ENCODE measurements around the gene GRWD1.

The GRWD1 gene

GRCh38 chr19:48454150-48454730, 8.5 kb downstream of the GRWD1 start (continued):
- no peak for TF ChIP-seq ZNF280C (tag by site-specific recombination; IDR thresholded peaks at IDR 0.05)
- no peak for TF ChIP-seq REST (tag by site-specific recombination; IDR thresholded peaks at IDR 0.05)
- no peak for TF ChIP-seq MEIS1 (CRISPR knock-in tag; IDR thresholded peaks at IDR 0.05; ENCODE audit: borderline replicate concordance)
- TF ChIP-seq ZNF707 (tag by site-specific recombination; IDR thresholded peaks at IDR 0.05), result no peak
- TF ChIP-seq ZNF658 (tag by site-specific recombination; IDR thresholded peaks at IDR 0.05), result no peak
- TF ChIP-seq ZNF837 (tag by site-specific recombination; IDR thresholded peaks at IDR 0.05), result no peak
- no peak for TF ChIP-seq PRDM2 (tag by site-specific recombination; IDR thresholded peaks at IDR 0.05; ENCODE audit: borderline replicate concordance)
- no peak for TF ChIP-seq ZNF302 (tag by site-specific recombination; IDR thresholded peaks at IDR 0.05; ENCODE audit: low read depth)
- TF ChIP-seq SALL2 (tag by site-specific recombination; IDR thresholded peaks at IDR 0.05; ENCODE audit: borderline replicate concordance), result no peak
- TF ChIP-seq ZNF529 (tag by site-specific recombination; IDR thresholded peaks at IDR 0.05; ENCODE audit: insufficient replicate concordance), result no peak
- TF ChIP-seq YY2 (tag by site-specific recombination; IDR thresholded peaks at IDR 0.05), result no peak

GRCh38 chr19:48455171-48455907, 9.6 kb downstream of the GRWD1 start, which contains the start of gene KCNJ14:
Gene KCNJ14 (plus strand): TSS chr19:48455574. CDS start chr19:48461725, 6,151 bp downstream.
- Histone ChIP-seq H3K27ac (ENCODE audit: extremely low read depth, low read depth, low read length) (no peak within 1 kb of the TSS), H3K4me3 (ENCODE audit: low read depth, low read length) (no peak within 1 kb of the TSS), H3K36me3 (ENCODE audit: control insufficient read depth in 2 of 2, insufficient read depth in 1 of 2, low read length in 2 of 2) (peaks cover 54 to 72% of the 10 kb centered on the region in 2 experiments; a peak in 2 of 3 replicates), H3K4me1 (ENCODE audit: control insufficient read depth, insufficient read depth, low read length) (no peaks in the 10 kb centered on the region), H3K9me3 (ENCODE audit: control insufficient read depth, insufficient read depth, low read depth, low read length) (no peaks in the 10 kb centered on the region)
- no peak for TF ChIP-seq ZNF626 (tag by site-specific recombination; IDR thresholded peaks at IDR 0.05)
- TF ChIP-seq ZNF664 (tag by site-specific recombination; IDR thresholded peaks at IDR 0.05), result no peak
- TF ChIP-seq ZNF449 (tag by site-specific recombination; IDR thresholded peaks at IDR 0.05), result no peak
- peak; percentile 78 for TF ChIP-seq KLF1 (tag by site-specific recombination; IDR thresholded peaks at IDR 0.05)
- CTCF ChIA-PET, result no interaction called here
- POLR2A ChIA-PET, result interaction anchor here (0.5 kb wide), 1 partner anchor 24 kb away, joined by 5 read pairs; no protein-coding TSS in a partner anchor

Data from HEK293 (cell line).